Measurements from ENCODE around the gene CD300H.
"Not testable (repeated sequence)": the region's sequence is repeated elsewhere in the genome, so short reads cannot be mapped to it uniquely, and the experiment has no call there.

CD300H gene

DNA sequence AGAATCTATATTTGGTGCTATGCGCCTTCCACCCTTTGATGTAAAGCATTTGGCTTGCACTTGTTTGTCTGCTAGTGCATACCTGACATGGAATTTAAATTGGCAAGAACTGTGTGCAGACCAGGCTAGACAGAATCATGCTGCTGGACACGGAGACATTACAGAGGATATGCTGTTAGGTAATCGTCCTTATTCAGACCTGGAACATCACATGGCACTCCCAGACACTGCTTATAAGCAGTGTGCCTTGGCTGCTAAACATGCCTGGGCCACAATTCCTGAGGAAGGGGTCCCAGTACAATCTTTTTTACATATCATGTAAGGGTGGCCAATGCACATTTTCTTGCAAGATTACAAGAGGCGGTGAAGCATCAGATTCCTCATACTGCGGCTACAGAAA lies 18.4 kb upstream of the CD300H start:
- Histone ChIP-seq H3K27ac (ENCODE audit: low read depth, low read length) (no peak overlapping the region), H3K4me3 (ENCODE audit: low read depth, low read length) (no peak overlapping the region), H3K9me3 (ENCODE audit: control insufficient read depth, insufficient read depth, low read depth, low read length) (0 out of 2 replicates have a peak, but pooled peaks cover 3% of the 10 kb centered on the region), H3K27me3 (ENCODE audit: control insufficient read depth, insufficient read depth, low read length) (peaks cover 2% of the 10 kb centered on the region; the same call in 1 of the 2 replicates), H3K9ac (ENCODE audit: low read length) (no peak overlapping the region), H3K4me1 (ENCODE audit: control insufficient read depth, insufficient read depth, low read length) (no peaks in the 10 kb centered on the region), H3K36me3 (ENCODE audit: control insufficient read depth, insufficient read depth, low read length) (no peaks in the 10 kb centered on the region)

DNA sequence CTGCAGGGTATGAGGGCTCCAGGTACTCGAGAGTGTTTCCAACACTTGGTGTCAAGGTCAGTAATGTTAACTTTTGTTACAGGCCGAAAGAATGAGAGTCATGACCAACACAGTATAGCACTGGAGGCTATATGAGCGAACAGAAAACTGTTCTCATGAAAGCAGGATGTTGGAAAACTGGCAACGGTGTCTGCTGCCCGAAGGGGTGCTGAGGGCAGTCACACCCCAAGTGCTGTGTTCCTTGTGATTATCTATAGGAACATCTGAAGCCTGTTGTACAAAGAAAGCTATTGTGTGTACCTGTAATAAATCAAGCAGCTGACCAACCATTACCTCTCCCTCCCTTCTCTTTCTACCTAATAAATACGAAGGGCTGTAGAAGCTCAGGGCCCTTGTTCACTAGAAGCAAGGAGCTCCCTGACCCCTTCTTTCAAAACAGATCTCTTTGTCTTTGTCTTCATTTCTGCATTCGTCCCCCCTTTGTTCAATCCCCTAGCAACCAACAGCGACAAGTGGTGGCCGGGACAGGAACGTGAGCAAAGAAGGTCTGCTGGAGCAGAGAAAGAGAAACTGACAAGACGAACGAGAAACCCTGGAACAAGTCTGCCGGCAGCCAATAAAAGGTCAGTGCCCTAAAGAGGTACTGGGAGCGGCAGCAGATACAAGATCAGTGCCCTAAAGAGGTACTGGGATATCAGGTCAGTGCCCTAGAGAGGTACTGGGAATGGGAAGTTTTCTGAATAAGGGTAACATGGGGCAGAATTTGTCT lies 17.2 kb upstream of the CD300H start:
- H3K9ac ChIP-seq (ENCODE audit: low read length), result no peak overlapping the region
- H3K36me3 ChIP-seq (ENCODE audit: control insufficient read depth, insufficient read depth, low read length), result no peaks in the 10 kb centered on the region
- H3K4me3 ChIP-seq (ENCODE audit: low read depth, low read length), result no peak overlapping the region
- H3K27me3 ChIP-seq (ENCODE audit: control insufficient read depth, insufficient read depth, low read length), result peaks cover under 1% of the 10 kb centered on the region; the same call in 1 of the 2 replicates
- H3K27ac ChIP-seq (ENCODE audit: low read depth, low read length), result no peak overlapping the region
- H3K4me1 ChIP-seq (ENCODE audit: control insufficient read depth, insufficient read depth, low read length), result no peaks in the 10 kb centered on the region
- H3K9me3 ChIP-seq (ENCODE audit: control insufficient read depth, insufficient read depth, low read depth, low read length), result 0 out of 2 replicates have a peak, but pooled peaks cover 3% of the 10 kb centered on the region

DNA sequence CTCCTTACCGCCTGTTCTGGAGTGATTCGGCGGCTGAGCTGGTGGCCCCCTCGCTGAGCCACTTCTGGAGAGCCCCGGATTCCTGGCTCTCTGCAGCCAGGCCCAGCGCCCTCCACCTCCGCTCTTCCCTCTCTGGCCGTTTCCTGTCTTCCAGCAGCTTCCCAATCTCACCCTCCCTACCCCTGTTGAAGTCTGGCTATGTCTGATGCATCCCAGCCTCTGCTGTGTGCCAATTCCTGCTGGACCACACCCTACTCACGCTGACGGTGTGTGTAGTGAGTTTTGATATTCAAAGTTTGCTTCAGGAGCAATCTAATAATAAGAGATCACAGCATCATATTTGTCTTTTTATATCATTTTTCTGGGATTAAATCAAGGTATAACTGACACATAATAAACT lies 15.3 kb upstream of the CD300H start:
- no peaks in the 10 kb centered on the region for H3K4me1 ChIP-seq (ENCODE audit: control insufficient read depth, insufficient read depth, low read length)
- no peak overlapping the region for H3K4me3 ChIP-seq (ENCODE audit: low read depth, low read length)
- no peaks in the 10 kb centered on the region; the same call in 1 of the 2 replicates for H3K27me3 ChIP-seq (ENCODE audit: control insufficient read depth, insufficient read depth, low read length)
- no peak overlapping the region for H3K9ac ChIP-seq (ENCODE audit: low read length)
- H3K27ac ChIP-seq (ENCODE audit: low read depth, low read length), result no peak overlapping the region
- H3K9me3 ChIP-seq (ENCODE audit: control insufficient read depth, insufficient read depth, low read depth, low read length), result 0 out of 2 replicates have a peak, but pooled peaks cover 3% of the 10 kb centered on the region
- no peaks in the 10 kb centered on the region for H3K36me3 ChIP-seq (ENCODE audit: control insufficient read depth, insufficient read depth, low read length)

DNA sequence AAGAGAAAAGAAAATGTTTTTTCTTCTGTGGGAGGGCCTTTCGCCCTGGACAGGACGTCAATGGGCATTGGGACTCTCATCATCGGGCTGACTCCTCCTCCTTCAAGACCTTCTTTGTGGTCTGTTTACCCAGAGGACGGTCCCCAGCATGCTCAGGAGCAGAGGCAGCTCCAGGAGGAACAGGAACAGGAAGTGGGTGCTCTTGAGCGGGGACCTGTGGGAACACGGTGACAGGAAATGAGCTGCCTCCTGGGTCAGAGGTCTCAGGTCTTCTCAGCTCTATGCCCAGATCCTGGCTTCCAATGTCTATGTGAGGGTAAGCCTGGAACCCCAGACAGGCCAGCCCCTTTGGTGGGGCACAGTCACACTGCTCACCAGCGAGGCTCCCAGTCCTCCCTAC lies 12.6 kb upstream of the CD300H start:
- 0 out of 2 replicates have a peak, but pooled peaks cover 3% of the 10 kb centered on the region for H3K9me3 ChIP-seq (ENCODE audit: control insufficient read depth, insufficient read depth, low read depth, low read length)
- no peak overlapping the region for H3K4me3 ChIP-seq (ENCODE audit: low read depth, low read length)
- H3K36me3 ChIP-seq (ENCODE audit: control insufficient read depth, insufficient read depth, low read length), result no peaks in the 10 kb centered on the region
- H3K27ac ChIP-seq (ENCODE audit: low read depth, low read length), result no peak overlapping the region
- H3K9ac ChIP-seq (ENCODE audit: low read length), result no peak overlapping the region
- peaks cover under 1% of the 10 kb centered on the region; the same call in 1 of the 2 replicates for H3K27me3 ChIP-seq (ENCODE audit: control insufficient read depth, insufficient read depth, low read length)
- H3K4me1 ChIP-seq (ENCODE audit: control insufficient read depth, insufficient read depth, low read length), result no peaks in the 10 kb centered on the region

DNA sequence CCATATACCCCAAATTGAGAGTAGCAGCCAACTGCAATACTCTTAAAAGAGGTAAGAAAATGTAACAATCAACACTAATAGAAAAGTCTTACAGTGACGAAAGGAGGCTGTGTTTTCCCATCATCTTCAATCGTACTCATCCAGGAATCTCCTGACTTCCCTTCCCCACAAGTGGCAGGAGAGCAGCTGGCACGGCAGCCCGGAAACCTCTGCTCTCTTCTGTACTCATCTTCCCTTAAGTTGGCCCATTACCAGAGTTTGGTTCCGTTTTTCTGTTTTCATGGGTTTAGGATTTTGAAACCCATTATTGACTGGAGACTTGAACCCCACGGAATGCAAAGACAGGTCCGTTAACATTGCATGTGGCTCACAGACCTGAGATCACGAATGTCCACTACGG lies 11.7 kb upstream of the CD300H start:
- Histone ChIP-seq H3K27me3 (ENCODE audit: control insufficient read depth, insufficient read depth, low read length) (peaks cover 9% of the 10 kb centered on the region; the same call in 1 of the 2 replicates), H3K9me3 (ENCODE audit: control insufficient read depth, insufficient read depth, low read depth, low read length) (no peaks in the 10 kb centered on the region), H3K4me1 (ENCODE audit: control insufficient read depth, insufficient read depth, low read length) (no peaks in the 10 kb centered on the region), H3K36me3 (ENCODE audit: control insufficient read depth, insufficient read depth, low read length) (no peaks in the 10 kb centered on the region), H3K27ac (ENCODE audit: low read depth, low read length) (no peak overlapping the region), H3K4me3 (ENCODE audit: low read depth, low read length) (no peak overlapping the region), H3K9ac (ENCODE audit: low read length) (no peak overlapping the region)

DNA sequence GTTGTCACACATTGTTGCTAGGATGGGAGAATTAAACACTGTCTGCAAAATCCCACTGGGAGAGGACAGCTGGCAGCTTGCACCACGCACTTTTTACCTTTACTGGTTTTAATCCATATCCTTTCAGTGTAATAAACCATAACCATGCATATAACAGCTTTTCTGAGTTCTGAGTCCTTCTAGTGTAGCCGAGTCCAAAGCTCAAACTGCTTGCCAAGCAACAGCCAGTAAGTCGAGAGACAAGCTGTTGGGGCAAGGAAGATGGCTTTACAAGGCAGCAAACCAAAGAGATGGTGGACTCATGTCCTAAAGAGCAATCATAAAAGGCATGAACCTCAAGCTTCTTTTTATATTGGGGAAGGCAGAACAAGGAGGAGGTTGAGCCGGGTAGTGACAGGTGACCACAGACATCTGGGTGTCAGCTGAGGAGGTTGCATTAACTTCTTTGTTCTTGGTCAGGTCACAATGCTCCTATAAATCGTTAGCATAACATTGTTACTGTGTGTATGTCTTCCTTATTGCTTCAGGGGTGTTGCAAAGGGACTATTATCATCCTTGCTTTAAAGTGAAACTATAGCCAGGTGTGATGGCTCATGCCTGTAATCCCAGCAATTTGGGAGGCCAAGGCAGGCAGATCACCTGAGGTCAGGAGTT lies 7.3 kb upstream of the CD300H start:
- Histone ChIP-seq H3K36me3 (ENCODE audit: control insufficient read depth, insufficient read depth, low read length) (no peaks in the 10 kb centered on the region), H3K27me3 (ENCODE audit: control insufficient read depth, insufficient read depth, low read length) (peaks cover 12% of the 10 kb centered on the region; the same call in 1 of the 2 replicates)

DNA sequence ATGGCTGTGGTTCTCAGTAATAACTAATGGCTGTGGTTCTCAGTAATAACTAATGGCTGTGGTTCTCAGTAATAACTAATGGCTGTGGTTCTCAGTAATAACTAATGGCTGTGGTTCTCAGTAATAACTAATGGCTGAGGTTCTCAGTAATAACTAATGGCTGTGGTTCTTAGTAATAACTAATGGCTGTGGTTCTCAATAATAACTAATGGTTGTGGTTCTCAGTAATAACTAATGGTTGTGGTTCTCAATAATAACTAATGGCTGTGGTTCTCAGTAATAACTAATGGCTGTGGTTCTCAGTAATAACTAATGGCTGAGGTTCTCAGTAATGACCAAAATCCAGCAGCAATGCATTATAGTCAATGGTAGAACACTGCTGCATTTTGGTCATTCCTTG lies 6.3 kb upstream of the CD300H start:
- not testable (repeated sequence) for H3K27ac ChIP-seq (ENCODE audit: low read depth, low read length); H3K9me3 ChIP-seq (ENCODE audit: control insufficient read depth, insufficient read depth, low read depth, low read length); H3K36me3 ChIP-seq (ENCODE audit: control insufficient read depth, insufficient read depth, low read length); H3K9ac ChIP-seq (ENCODE audit: low read length); H3K4me1 ChIP-seq (ENCODE audit: control insufficient read depth, insufficient read depth, low read length); H3K4me3 ChIP-seq (ENCODE audit: low read depth, low read length)
- H3K27me3 ChIP-seq (ENCODE audit: control insufficient read depth, insufficient read depth, low read length), result peaks cover 12% of the 10 kb centered on the region; the same call in 1 of the 2 replicates

More for the DNA sequence above, 7.3 kb upstream of the CD300H start:
- H3K4me3 ChIP-seq (ENCODE audit: low read depth, low read length), result no peak overlapping the region
- no peaks in the 10 kb centered on the region for H3K9me3 ChIP-seq (ENCODE audit: control insufficient read depth, insufficient read depth, low read depth, low read length)
- no peak overlapping the region for H3K9ac ChIP-seq (ENCODE audit: low read length)
- H3K27ac ChIP-seq (ENCODE audit: low read depth, low read length), result no peak overlapping the region
- H3K4me1 ChIP-seq (ENCODE audit: control insufficient read depth, insufficient read depth, low read length), result no peaks in the 10 kb centered on the region

DNA sequence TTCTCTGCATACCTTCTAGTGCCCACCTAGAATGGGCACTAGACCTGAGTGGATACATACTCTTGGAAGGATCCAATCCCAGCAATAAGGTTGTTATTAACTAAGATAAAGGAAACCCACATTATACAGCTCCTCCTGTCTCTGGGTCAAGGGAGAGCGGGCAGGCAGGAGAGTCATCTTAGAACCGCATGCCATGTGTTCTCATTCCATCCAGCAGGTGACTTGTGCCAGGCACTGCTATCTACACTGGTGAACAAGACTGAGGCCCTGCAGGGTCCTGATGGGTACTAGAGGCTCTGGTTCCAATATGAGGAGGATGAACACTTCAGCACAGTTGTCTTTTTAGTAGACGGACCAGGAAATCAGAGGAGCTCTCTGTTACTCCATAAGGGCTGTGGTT lies 5.9 kb upstream of the CD300H start:
- Histone ChIP-seq H3K9ac (ENCODE audit: low read length) (no peak overlapping the region), H3K4me3 (ENCODE audit: low read depth, low read length) (no peak overlapping the region), H3K9me3 (ENCODE audit: control insufficient read depth, insufficient read depth, low read depth, low read length) (no peaks in the 10 kb centered on the region), H3K27me3 (ENCODE audit: control insufficient read depth, insufficient read depth, low read length) (peaks cover 12% of the 10 kb centered on the region; the same call in 1 of the 2 replicates), H3K36me3 (ENCODE audit: control insufficient read depth, insufficient read depth, low read length) (no peaks in the 10 kb centered on the region), H3K27ac (ENCODE audit: low read depth, low read length) (no peak overlapping the region), H3K4me1 (ENCODE audit: control insufficient read depth, insufficient read depth, low read length) (no peaks in the 10 kb centered on the region; the same call in 1 of the 2 replicates)

DNA sequence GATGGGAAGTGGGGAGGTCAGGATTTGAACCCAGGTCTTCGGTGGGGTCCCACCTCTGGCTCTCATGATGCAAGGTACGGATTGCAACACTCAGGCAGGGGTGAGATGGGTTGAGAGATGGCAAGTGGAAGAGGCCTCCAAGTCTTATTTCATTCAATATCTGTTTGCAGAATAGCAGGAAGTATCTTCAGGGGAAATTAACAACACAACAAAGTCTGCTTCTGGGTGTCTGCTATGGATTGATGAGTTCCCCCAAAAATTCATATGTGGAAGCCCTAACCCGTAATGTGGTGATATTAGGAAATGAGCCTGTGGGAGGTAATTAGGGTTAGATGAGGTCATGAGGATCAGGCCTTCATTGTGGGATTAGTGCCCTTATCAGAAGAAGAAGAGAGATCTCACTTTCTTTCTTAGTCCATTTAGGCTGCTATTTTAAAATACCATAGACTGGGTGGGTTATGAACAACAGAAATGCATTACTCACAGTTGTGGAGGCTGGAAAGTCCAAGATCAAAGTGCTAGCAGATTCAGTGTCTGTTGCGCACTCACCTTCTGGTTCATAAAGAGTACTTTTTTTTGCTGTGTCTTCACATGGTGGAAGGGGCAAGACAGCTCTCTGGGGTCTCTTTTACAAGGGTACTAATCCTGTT lies 4.4 kb upstream of the CD300H start:
- H3K36me3 ChIP-seq (ENCODE audit: control insufficient read depth, insufficient read depth, low read length), result no peaks in the 10 kb centered on the region
- H3K4me1 ChIP-seq (ENCODE audit: control insufficient read depth, insufficient read depth, low read length), result no peaks in the 10 kb centered on the region; the same call in 1 of the 2 replicates
- no peak overlapping the region for H3K4me3 ChIP-seq (ENCODE audit: low read depth, low read length)
- no peak overlapping the region for H3K27ac ChIP-seq (ENCODE audit: low read depth, low read length)
- H3K9me3 ChIP-seq (ENCODE audit: control insufficient read depth, insufficient read depth, low read depth, low read length), result no peaks in the 10 kb centered on the region
- H3K9ac ChIP-seq (ENCODE audit: low read length), result no peak overlapping the region
- peaks cover 12% of the 10 kb centered on the region; the same call in 1 of the 2 replicates for H3K27me3 ChIP-seq (ENCODE audit: control insufficient read depth, insufficient read depth, low read length)

DNA sequence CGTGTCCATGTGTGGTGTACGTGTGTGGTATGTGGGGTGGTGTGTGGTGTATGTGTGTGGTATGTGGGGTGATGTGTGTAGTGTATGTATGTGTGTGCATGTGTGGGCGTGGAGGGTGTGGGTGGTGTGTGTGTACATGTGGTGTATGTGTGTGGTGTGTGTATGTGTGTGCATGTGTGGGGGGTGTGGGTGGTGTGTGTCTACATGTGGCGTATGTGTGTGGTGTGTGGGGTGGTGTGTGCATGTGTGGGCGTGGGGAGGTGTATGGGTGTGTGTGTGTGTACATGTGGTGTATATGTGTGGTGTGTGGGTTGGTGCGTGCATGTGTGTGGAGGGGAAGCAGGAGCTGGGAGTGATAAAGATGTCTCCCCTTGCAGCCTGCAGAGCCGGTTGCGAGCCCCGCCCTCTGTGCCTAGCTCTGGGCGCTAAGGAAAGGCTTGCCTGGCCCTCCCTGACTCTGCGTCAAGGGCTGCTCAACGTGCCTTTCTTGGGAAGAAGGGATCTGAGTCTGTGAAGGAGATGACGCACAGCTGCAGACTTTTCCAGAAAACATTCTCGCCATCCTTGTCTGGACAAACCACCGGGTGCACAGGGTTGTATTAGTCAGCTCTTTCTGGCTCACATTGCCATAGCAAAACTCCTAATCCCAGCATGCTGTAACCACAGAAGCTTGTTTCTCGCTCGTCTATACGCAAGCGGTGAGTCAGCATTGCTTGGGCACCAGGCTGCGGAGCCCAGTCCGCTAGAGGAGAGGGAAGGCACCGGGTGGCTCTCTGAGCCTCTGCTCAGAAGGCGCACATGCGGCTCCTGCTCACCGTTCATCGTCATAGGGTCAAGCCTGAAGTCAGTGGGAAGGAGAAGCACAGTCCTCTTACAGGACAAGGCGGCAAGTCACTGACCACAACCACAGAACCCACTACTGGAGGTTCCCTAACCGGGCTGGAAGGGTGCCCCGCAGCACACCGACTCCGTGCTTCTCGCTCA lies 2.0 kb upstream of the CD300H start:
- H3K9ac ChIP-seq (ENCODE audit: low read length), result no peak overlapping the region
- H3K4me3 ChIP-seq (ENCODE audit: low read depth, low read length), result no peak overlapping the region

More for the DNA sequence above, 2.0 kb upstream of the CD300H start:
- Histone ChIP-seq H3K9me3 (ENCODE audit: control insufficient read depth, insufficient read depth, low read depth, low read length) (no peaks in the 10 kb centered on the region), H3K4me1 (ENCODE audit: control insufficient read depth, insufficient read depth, low read length) (peaks cover 2% of the 10 kb centered on the region; the same call in 1 of the 2 replicates), H3K27ac (ENCODE audit: low read depth, low read length) (no peak overlapping the region), H3K27me3 (ENCODE audit: control insufficient read depth, insufficient read depth, low read length) (peaks cover 6% of the 10 kb centered on the region; the same call in 1 of the 2 replicates), H3K36me3 (ENCODE audit: control insufficient read depth, insufficient read depth, low read length) (no peaks in the 10 kb centered on the region)

Measured in HUES6 (cell line).